ENCODE results near the gene TBC1D30. TPM values are rescaled to one million over a fixed set of nuclear protein-coding genes. Genes with fewer than 3 reads are reported as not detected.
A peak's percentile ranks its signal among the peaks of the same experiment; 100 is the strongest.

Gene TBC1D30
- total and polyA plus RNA-seq, 9 of the 15 experiments (the other 6 are each of a cell fraction or from before 2014, with no cell fraction given), result 0.07 to 0.55 (median 0.20) TPM; not detected in 1

DNA sequence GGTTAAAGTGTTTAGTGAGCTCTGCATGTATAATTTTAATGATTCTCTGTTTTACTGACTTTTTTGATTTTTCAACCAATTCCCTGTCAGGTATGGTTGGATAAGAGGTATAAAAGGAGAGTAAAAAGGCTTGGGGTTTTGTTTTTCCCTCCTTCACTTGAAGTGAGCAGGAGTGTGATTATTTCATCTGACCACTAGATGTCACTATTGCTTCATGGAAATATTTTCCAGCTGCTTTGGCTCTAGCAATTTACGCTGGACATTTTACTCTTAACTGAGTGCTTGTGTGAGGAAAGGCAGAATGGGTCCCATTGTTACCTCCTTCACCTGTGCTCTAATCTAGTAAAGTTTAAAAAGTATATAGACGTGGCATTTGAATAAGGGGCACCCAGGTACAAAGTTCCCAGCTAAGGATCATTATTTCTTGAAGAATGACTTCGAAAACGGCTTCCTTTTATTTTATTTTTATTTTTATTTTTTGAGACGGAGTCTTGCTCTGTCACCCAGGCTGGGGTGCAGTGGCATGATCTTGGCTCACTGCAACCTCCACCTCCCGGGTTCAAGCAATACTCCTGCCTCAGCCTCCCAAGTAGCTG lies 66.5 kb downstream of the TBC1D30 start:
- H3K4me3 ChIP-seq, result no peak overlapping the region
- in situ Hi-C loops (cut with MboI), result loop anchor here (10.0 to 25.0 kb wide), 3 partner anchors 1096 to 1521 kb away; no protein-coding TSS in a partner anchor
- TF ChIP-seq, protein P1, sequence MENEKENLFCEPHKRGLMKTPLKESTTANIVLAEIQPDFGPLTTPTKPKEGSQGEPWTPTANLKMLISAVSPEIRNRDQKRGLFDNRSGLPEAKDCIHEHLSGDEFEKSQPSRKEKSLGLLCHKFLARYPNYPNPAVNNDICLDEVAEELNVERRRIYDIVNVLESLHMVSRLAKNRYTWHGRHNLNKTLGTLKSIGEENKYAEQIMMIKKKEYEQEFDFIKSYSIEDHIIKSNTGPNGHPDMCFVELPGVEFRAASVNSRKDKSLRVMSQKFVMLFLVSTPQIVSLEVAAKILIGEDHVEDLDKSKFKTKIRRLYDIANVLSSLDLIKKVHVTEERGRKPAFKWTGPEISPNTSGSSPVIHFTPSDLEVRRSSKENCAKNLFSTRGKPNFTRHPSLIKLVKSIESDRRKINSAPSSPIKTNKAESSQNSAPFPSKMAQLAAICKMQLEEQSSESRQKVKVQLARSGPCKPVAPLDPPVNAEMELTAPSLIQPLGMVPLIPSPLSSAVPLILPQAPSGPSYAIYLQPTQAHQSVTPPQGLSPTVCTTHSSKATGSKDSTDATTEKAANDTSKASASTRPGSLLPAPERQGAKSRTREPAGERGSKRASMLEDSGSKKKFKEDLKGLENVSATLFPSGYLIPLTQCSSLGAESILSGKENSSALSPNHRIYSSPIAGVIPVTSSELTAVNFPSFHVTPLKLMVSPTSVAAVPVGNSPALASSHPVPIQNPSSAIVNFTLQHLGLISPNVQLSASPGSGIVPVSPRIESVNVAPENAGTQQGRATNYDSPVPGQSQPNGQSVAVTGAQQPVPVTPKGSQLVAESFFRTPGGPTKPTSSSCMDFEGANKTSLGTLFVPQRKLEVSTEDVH (IDR thresholded peaks at IDR 0.05; ENCODE audit: low read depth, partially characterized antibody), result no peak
- no peak for TF ChIP-seq TAF15 (IDR thresholded peaks at IDR 0.05; ENCODE audit: low read depth, low read length)
- no peak for TF ChIP-seq U2AF2 (optimal IDR thresholded peaks at IDR 0.05; ENCODE audit: low read depth, low read length)
- TF ChIP-seq SMC3 (conservative IDR thresholded peaks at IDR 0.05; ENCODE audit: insufficient read depth, low read depth, low read length), result peak; percentile 70
- no peak for TF ChIP-seq SMAD4 (CRISPR knock-in tag; conservative IDR thresholded peaks at IDR 0.05)
- TF ChIP-seq, protein P2, sequence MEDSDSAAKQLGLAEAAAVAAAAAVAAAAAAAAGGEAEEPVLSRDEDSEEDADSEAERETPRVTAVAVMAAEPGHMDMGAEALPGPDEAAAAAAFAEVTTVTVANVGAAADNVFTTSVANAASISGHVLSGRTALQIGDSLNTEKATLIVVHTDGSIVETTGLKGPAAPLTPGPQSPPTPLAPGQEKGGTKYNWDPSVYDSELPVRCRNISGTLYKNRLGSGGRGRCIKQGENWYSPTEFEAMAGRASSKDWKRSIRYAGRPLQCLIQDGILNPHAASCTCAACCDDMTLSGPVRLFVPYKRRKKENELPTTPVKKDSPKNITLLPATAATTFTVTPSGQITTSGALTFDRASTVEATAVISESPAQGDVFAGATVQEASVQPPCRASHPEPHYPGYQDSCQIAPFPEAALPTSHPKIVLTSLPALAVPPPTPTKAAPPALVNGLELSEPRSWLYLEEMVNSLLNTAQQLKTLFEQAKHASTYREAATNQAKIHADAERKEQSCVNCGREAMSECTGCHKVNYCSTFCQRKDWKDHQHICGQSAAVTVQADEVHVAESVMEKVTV (CRISPR knock-in tag; IDR thresholded peaks at IDR 0.05), result peak; percentile 77
- TF ChIP-seq ZBED1 (IDR thresholded peaks at IDR 0.05), result no peak
- TF ChIP-seq, protein P3, sequence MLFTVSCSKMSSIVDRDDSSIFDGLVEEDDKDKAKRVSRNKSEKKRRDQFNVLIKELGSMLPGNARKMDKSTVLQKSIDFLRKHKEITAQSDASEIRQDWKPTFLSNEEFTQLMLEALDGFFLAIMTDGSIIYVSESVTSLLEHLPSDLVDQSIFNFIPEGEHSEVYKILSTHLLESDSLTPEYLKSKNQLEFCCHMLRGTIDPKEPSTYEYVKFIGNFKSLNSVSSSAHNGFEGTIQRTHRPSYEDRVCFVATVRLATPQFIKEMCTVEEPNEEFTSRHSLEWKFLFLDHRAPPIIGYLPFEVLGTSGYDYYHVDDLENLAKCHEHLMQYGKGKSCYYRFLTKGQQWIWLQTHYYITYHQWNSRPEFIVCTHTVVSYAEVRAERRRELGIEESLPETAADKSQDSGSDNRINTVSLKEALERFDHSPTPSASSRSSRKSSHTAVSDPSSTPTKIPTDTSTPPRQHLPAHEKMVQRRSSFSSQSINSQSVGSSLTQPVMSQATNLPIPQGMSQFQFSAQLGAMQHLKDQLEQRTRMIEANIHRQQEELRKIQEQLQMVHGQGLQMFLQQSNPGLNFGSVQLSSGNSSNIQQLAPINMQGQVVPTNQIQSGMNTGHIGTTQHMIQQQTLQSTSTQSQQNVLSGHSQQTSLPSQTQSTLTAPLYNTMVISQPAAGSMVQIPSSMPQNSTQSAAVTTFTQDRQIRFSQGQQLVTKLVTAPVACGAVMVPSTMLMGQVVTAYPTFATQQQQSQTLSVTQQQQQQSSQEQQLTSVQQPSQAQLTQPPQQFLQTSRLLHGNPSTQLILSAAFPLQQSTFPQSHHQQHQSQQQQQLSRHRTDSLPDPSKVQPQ (CRISPR knock-in tag; IDR thresholded peaks at IDR 0.05; ENCODE audit: borderline replicate concordance), result no peak
- no peak for TF ChIP-seq SUPT5H (IDR thresholded peaks at IDR 0.05)
- TF ChIP-seq, protein P4, sequence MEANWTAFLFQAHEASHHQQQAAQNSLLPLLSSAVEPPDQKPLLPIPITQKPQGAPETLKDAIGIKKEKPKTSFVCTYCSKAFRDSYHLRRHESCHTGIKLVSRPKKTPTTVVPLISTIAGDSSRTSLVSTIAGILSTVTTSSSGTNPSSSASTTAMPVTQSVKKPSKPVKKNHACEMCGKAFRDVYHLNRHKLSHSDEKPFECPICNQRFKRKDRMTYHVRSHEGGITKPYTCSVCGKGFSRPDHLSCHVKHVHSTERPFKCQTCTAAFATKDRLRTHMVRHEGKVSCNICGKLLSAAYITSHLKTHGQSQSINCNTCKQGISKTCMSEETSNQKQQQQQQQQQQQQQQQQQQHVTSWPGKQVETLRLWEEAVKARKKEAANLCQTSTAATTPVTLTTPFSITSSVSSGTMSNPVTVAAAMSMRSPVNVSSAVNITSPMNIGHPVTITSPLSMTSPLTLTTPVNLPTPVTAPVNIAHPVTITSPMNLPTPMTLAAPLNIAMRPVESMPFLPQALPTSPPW (CRISPR knock-in tag; IDR thresholded peaks at IDR 0.05), result no peak
- TF ChIP-seq, protein P5, sequence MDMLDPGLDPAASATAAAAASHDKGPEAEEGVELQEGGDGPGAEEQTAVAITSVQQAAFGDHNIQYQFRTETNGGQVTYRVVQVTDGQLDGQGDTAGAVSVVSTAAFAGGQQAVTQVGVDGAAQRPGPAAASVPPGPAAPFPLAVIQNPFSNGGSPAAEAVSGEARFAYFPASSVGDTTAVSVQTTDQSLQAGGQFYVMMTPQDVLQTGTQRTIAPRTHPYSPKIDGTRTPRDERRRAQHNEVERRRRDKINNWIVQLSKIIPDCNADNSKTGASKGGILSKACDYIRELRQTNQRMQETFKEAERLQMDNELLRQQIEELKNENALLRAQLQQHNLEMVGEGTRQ (CRISPR knock-in tag; IDR thresholded peaks at IDR 0.05), result no peak
- TF ChIP-seq ZNF444 (CRISPR knock-in tag; IDR thresholded peaks at IDR 0.05), result no peak

More for the DNA sequence above, 66.5 kb downstream of the TBC1D30 start:
- H3K4me1 ChIP-seq (replicated peaks in 1 of 2; ENCODE audit: control insufficient read depth in 2 of 2, insufficient read depth in 2 of 2, low read length in 2 of 2), result no peaks in the 10 kb centered on the region
- H3K9me1 ChIP-seq (ENCODE audit: control insufficient read depth, insufficient read depth, low read length), result no peaks in the 10 kb centered on the region
- 0 out of 5 replicates have a peak, but pooled peaks cover 0 to 4% of the 10 kb centered on the region in 2 experiments for H3K27me3 ChIP-seq (ENCODE audit: control insufficient read depth in 2 of 2, insufficient read depth in 2 of 2, low read length in 2 of 2)
- H3K9ac ChIP-seq (ENCODE audit: insufficient read depth in 1 of 2, low read depth in 2 of 2, low read length in 2 of 2), result no peak overlapping the region
- WGBS (ENCODE audit: insufficient coverage, low coverage, missing lambda C conversion rate), result 30% methylated on average over 6 of the region's 6 CpGs
- peak; percentile 74 for FAIRE-seq
- no peak overlapping the region for H3K27ac ChIP-seq (ENCODE audit: extremely low read depth, low read depth, low read length)
- H2AFZ ChIP-seq (ENCODE audit: low read depth, low read length), result no peak overlapping the region
- intact Hi-C loops (cut with micrococcal nuclease), result loop anchor here (2.0 to 10.0 kb wide), 6 partner anchors 211 to 1194 kb away; no protein-coding TSS in a partner anchor
- ATAC-seq, result peak; percentile 90
- POLR2A ChIA-PET, result interaction anchor here (0.7 kb wide), 1 partner anchor 11 kb away, joined by 4 read pairs; no protein-coding TSS in a partner anchor
- H3K9me3 ChIP-seq (replicated peaks; ENCODE audit: control insufficient read depth, insufficient read depth, low read depth, low read length), result no peaks in the 10 kb centered on the region
- H3K79me2 ChIP-seq (ENCODE audit: control insufficient read depth, insufficient read depth, low read length), result no peaks in the 10 kb centered on the region
- BruUV-seq (replicated peaks), result no TSS peak
- no peak overlapping the region for H3K4me2 ChIP-seq (ENCODE audit: insufficient read depth, low read length)
- no peaks in the 10 kb centered on the region for H4K20me1 ChIP-seq (replicated peaks; ENCODE audit: control insufficient read depth, insufficient read depth, low read length)
- CTCF ChIA-PET (ENCODE audit: low intra/inter-chr PET ratio), result interaction anchor here (0.6 to 1.2 kb wide), 5 partner anchors 232 to 1197 kb away, joined by 3 to 5 read pairs (median 3); no protein-coding TSS in a partner anchor
- no peaks in the 10 kb centered on the region for H3K36me3 ChIP-seq (ENCODE audit: control insufficient read depth, insufficient read depth, low read length)
- DNase-seq (ENCODE audit: extremely low read depth in 1 of 4, low spot score in 3 of 4), result peak; percentile 49 to 67 (median 54)
